K562 (cell line): ENCODE results near the gene HMBS. TPM values are rescaled to one million over a fixed set of nuclear protein-coding genes. Genes with fewer than 3 reads are reported as not detected.

Source experiments
- ATF2 ChIP-seq: sonication (generic); formaldehyde crosslinking; IDR thresholded peaks from 2 replicates; pipeline ENCODE4 v1.8.1; 2022; ENCODE audit warnings: missing genetic modification reagents
- BDP1 ChIP-seq: IDR thresholded peaks from 3 replicates; pipeline ENCODE4 v1.6.1; 2011; ENCODE audit not compliant: insufficient read length, insufficient read depth
- CSDE1 ChIP-seq, 2 experiments: fragments of 450-650 bp; IDR thresholded peaks; 2 replicates each; pipeline ENCODE4 v1.6.1; 2016; ENCODE audit warnings: mild to moderate bottlenecking in 1 of 2
- EP400 ChIP-seq: fragments of 450-650 bp; IDR thresholded peaks from 2 replicates; pipeline ENCODE4 v1.6.1; 2017; ENCODE audit warnings: antibody characterized with exemption, mild to moderate bottlenecking, moderate library complexity
- ERF ChIP-seq: fragments of 450-650 bp; formaldehyde crosslinking; IDR thresholded peaks from 2 replicates; pipeline ENCODE4 v1.4.0; 2020; ENCODE audit warnings: mild to moderate bottlenecking, mixed read lengths
- GABPA ChIP-seq: fragments of 200-800 bp; sonication (Bioruptor generic); conservative IDR thresholded peaks from 2 replicates; pipeline ENCODE4 v1.6.1; 2016; ENCODE audit warnings: low read depth, missing genetic modification characterization, missing compliant biosample characterization
- GABPB2 ChIP-seq: fragments of 250-450 bp; sonication (Bioruptor Pico); conservative IDR thresholded peaks from 2 replicates; pipeline ENCODE4 v1.5.1; 2021; ENCODE audit warnings: mild to moderate bottlenecking
- HMGXB4 ChIP-seq: sonication (generic); formaldehyde crosslinking; IDR thresholded peaks from 2 replicates; pipeline ENCODE4 v1.8.1; 2023; ENCODE audit warnings: mild to moderate bottlenecking, missing genetic modification reagents
- JUN ChIP-seq, 2 experiments: sonication (generic) in 1 of 2; formaldehyde crosslinking in 1 of 2; IDR thresholded peaks; 2 replicates each; pipeline versions ENCODE4 v1.6.1 to v1.8.0; 2012 to 2022; ENCODE audit warnings: borderline replicate concordance in 2 of 2, mild to moderate bottlenecking in 2 of 2, improper control_type of control experiment in 1 of 2, low read depth in 1 of 2, low read length in 1 of 2, missing genetic modification reagents in 1 of 2
- L3MBTL2 ChIP-seq: fragments of 450-650 bp; IDR thresholded peaks from 2 replicates; pipeline ENCODE4 v1.6.1; 2016; ENCODE audit warnings: mild to moderate bottlenecking, moderate library complexity
- NFATC3 ChIP-seq: fragments of 450-650 bp; IDR thresholded peaks from 2 replicates; pipeline ENCODE4 v1.6.1; 2017; ENCODE audit warnings: mild to moderate bottlenecking
- NFE2L1 ChIP-seq: fragments of 450-650 bp; IDR thresholded peaks from 2 replicates; pipeline ENCODE4 v1.6.1; 2016; ENCODE audit warnings: missing genetic modification characterization, low read depth, mild to moderate bottlenecking, missing compliant biosample characterization, moderate library complexity, borderline replicate concordance
- NR4A1 ChIP-seq, 2 experiments: fragments of 250-450 bp in 1 of 2; fragments of 450-650 bp in 1 of 2; sonication (Bioruptor Pico) in 1 of 2; IDR thresholded peaks; 2 replicates each; pipeline versions ENCODE4 v1.4.0 to v1.6.1; 2016 to 2020; ENCODE audit warnings: mild to moderate bottlenecking in 2 of 2, missing compliant biosample characterization in 1 of 2, missing genetic modification characterization in 1 of 2, moderate library complexity in 1 of 2
- PHTF2 ChIP-seq: fragments of 250-450 bp; sonication (Bioruptor Pico); IDR thresholded peaks from 2 replicates; pipeline ENCODE4 v1.5.0; 2021; ENCODE audit warnings: mild to moderate bottlenecking
- POLR3A ChIP-seq: IDR thresholded peaks from 2 replicates; pipeline ENCODE4 v1.6.1; 2011; ENCODE audit warnings: borderline replicate concordance, mild to moderate bottlenecking, moderate library complexity; ENCODE audit not compliant: insufficient read length, insufficient read depth; ENCODE audit errors: extremely low read depth
- SMAD1 ChIP-seq: fragments of 150-350 bp; IDR thresholded peaks from 2 replicates; pipeline ENCODE4 v1.6.1; 2014; ENCODE audit warnings: low read length, low read depth; ENCODE audit not compliant: partially characterized antibody
- WHSC1 ChIP-seq: IDR thresholded peaks from one replicate; pipeline ENCODE4 v1.6.1; 2012; ENCODE audit warnings: low read length, control low read depth, inconsistent platforms
- ZC3H11A ChIP-seq: IDR thresholded peaks from 2 replicates; pipeline ENCODE4 v1.6.1; 2012; ENCODE audit warnings: low read depth, low read length, improper control_type of control experiment
- ZNF133 ChIP-seq: fragments of 250-450 bp; sonication (Bioruptor Pico); IDR thresholded peaks from 2 replicates; pipeline ENCODE4 v1.4.0; 2020; ENCODE audit warnings: mild to moderate bottlenecking
- ZNF146 ChIP-seq: IDR thresholded peaks from one replicate; pipeline ENCODE4 v1.6.1; 2018; ENCODE audit warnings: missing compliant biosample characterization; ENCODE audit not compliant: unreplicated experiment
- ZNF316 ChIP-seq: fragments of 450-650 bp; IDR thresholded peaks from 2 replicates; pipeline ENCODE4 v1.6.1; 2016
- polyA plus RNA-seq, 8 experiments: library from polyadenylated mRNA; depleted of rRNA in 4 of 8; stranded (reverse) in 5 of 8; unstranded in 3 of 8; fragments of >200 nt; fragmentation: Nextera tagmentation in 2 of 8; fragmentation: Illumina TruSeq in 1 of 8; extraction: Ambion mirVana in 2 of 8; extraction: Trizol in 1 of 8; gene quantifications; 2 replicates each; pipeline versions ENCODE4 v1.2.1 to v1.2.3, GENCODE V29; 2011 to 2014; ENCODE audit warnings: inconsistent platforms in 1 of 8, missing spikeins in 1 of 8
- total RNA-seq, 7 experiments: library from RNA; depleted of rRNA in 6 of 7; stranded (reverse); fragments of >200 nt in 6 of 7; fragmentation: Illumina TruSeq in 2 of 7; extraction: Trizol in 2 of 7; gene quantifications; 2 replicates each; pipeline versions ENCODE4 v1.2.1 to v1.2.3, GENCODE V29; 2011 to 2021; ENCODE audit warnings: low replicate concordance in 1 of 7
- TF ChIP-seq, protein P1 (sequence below), 3 experiments: fragments of 200-800 bp in 1 of 3; fragments of 250-450 bp in 1 of 3; fragments of 450-650 bp in 1 of 3; sonication (Bioruptor Pico) in 1 of 3; sonication (Bioruptor generic) in 1 of 3; formaldehyde crosslinking in 1 of 3; IDR thresholded peaks; 2 replicates each; pipeline versions ENCODE4 v1.6.1 to v1.8.0; 2016 to 2022; ENCODE audit warnings: mild to moderate bottlenecking in 2 of 3, missing genetic modification characterization in 2 of 3, missing compliant biosample characterization in 1 of 3, moderate library complexity in 1 of 3

Gene HMBS
- total and polyA plus RNA-seq, 9 of the 15 experiments (the other 6 are each of a cell fraction or from before 2014, with no cell fraction given): 56.9 to 385 (median 286) TPM

GRCh38 chr11:119087747-119088241 lies 3.1 kb downstream of the HMBS start (continued):
- TF ChIP-seq NFATC3 (peak; percentile 66; the same call in 1 of the 2 replicates), CSDE1 (IDR thresholded peaks at IDR 0.05) (no peak), HMGXB4 (CRISPR knock-in tag) (no peak), PHTF2 (CRISPR knock-in tag) (no peak), L3MBTL2 (peak; percentile 24; the same call in 1 of the 2 replicates), NFE2L1 (no peak; the same call in 1 of the 2 replicates), BDP1 (no peak), ZNF146 (CRISPR knock-in tag) (no peak), ATF2 (CRISPR knock-in tag) (no peak), GABPA (tag) (peak; percentile 44; the same call in 1 of the 2 replicates), JUN (IDR thresholded peaks at IDR 0.05; ENCODE audit: borderline replicate concordance, low read depth, low read length) (peak; percentile 62; the same call in 1 of the 2 replicates), JUN (CRISPR knock-in tag; IDR thresholded peaks at IDR 0.05; ENCODE audit: borderline replicate concordance) (no peak), GABPB2 (no peak), SMAD1 (peak; percentile 50), POLR3A (no peak), ZC3H11A (no peak), NR4A1 (CRISPR knock-in tag; IDR thresholded peaks at IDR 0.05) (no peak), NR4A1 (tag; IDR thresholded peaks at IDR 0.05) (peak; percentile 92), ERF (0 out of 2 replicates have a peak, but pooled peaks have one; percentile 74), ZNF316 (peak; percentile 89), WHSC1 (no peak), ZNF133 (no peak), EP400 (peak; percentile 69)
- TF ChIP-seq, protein P1, sequence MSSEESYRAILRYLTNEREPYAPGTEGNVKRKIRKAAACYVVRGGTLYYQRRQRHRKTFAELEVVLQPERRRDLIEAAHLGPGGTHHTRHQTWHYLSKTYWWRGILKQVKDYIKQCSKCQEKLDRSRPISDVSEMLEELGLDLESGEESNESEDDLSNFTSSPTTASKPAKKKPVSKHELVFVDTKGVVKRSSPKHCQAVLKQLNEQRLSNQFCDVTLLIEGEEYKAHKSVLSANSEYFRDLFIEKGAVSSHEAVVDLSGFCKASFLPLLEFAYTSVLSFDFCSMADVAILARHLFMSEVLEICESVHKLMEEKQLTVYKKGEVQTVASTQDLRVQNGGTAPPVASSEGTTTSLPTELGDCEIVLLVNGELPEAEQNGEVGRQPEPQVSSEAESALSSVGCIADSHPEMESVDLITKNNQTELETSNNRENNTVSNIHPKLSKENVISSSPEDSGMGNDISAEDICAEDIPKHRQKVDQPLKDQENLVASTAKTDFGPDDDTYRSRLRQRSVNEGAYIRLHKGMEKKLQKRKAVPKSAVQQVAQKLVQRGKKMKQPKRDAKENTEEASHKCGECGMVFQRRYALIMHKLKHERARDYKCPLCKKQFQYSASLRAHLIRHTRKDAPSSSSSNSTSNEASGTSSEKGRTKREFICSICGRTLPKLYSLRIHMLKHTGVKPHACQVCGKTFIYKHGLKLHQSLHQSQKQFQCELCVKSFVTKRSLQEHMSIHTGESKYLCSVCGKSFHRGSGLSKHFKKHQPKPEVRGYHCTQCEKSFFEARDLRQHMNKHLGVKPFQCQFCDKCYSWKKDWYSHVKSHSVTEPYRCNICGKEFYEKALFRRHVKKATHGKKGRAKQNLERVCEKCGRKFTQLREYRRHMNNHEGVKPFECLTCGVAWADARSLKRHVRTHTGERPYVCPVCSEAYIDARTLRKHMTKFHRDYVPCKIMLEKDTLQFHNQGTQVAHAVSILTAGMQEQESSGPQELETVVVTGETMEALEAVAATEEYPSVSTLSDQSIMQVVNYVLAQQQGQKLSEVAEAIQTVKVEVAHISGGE (CRISPR knock-in tag; IDR thresholded peaks at IDR 0.05): peak in 1 of 3 experiments; percentile 80; a peak in 2 of 6 replicates
